GM19468 (cell line): ENCODE data around the gene TNPO2.
"Not testable (repeated sequence)": the region's sequence is repeated elsewhere in the genome, so short reads cannot be mapped to it uniquely, and the experiment has no call there.

Experiments used
- ATAC-seq: cut with Tn5 transposase; IDR thresholded peaks from one replicate; pipeline ENCODE4 v1.9.1; 2021; ENCODE audit warnings: mild to moderate bottlenecking, moderate library complexity, moderate number of reproducible peaks; ENCODE audit not compliant: unreplicated experiment; ENCODE audit errors: extremely low read depth

TNPO2 gene

GRCh38 chr19:12681074-12681987, 42.4 kb downstream of the TNPO2 start, which contains the start of gene DHPS:
TSS of gene DHPS (minus strand) at chr19:12681880. CDS start at chr19:12681766, 114 bp downstream.
- peak; percentile 36 for ATAC-seq

DNA sequence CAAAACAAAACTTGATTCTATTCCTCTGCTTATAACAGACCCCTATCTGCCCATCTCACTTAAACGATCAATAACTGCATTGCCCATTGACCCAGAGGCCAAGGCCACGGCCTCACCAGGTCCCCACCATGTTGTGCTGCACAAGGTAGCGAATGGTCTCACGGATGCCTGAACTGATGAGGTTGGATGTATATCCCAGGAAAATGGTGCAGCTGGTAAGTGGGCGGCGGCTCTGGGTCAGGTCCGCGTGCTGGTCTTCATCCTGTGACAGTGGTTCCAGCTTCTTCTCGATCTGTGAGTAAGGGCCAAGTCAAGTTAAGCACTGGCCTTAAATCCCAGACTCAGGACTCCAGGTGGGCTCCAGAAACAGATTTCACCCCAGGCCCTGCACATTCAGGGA, 43.7 kb downstream of the TNPO2 start:
- no peak for ATAC-seq

DNA sequence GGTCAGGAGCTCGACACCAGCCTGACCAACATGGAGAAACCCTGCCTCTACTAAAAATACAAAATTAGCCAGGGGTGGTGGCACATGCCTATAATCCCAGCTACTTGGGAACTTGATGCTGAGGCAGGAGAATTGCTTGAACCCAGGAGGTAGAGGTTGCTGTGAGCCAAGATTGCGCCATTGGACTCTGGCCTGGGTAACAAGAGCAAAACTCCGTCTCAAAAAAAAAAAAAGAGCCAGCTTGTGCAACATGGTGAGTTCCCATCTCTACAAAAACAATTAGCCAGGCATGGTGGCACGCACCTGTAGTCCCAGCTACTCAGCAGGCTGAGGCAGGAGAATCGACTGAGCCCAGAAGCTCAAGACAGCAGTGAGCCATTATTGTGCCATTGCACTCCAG, 45.7 kb downstream of the TNPO2 start:
- ATAC-seq, result not testable (repeated sequence)

DNA sequence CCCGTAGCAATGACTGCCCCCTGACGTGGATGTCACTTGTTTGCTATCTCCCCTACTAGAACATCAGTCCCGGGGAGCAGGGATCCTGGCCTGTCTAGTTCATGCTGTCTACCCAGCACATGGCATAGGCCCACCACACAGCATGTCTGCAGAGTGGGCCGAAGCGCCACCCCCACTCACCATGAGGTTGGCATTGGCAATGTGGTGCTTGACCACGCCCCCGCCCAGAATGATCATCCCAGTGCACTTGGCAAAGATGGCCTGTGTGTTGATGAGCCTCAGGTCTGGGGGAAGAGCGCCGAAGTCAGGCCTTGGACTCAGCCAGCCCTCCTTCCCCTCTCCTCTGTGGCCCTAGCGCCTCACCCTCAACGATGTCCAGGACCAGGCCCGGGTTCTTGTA, 46.8 kb downstream of the TNPO2 start:
- no peak for ATAC-seq

- ATAC-seq, result no peak
These were observed 47.3 kb downstream of the TNPO2 start for GRCh38 chr19:12676384-12676792.

DNA sequence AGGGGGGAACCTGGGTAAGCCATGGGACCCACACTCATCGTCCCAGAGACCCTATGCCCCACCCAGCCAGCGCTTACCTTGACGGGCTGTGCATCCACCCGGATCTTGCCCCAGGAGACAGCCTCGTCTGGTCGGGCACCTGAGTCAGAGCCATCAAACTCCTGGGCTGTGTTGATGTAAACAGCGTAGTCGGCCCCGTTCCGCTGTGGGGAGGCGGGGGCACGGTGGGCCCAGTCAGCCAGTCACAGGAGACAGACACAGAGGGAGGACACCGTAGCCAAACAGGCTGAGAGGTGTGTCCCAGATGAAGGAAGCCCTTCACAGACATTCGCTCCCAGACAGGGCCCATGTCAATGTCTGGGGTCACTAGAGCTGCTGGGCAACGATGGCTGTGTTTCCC, 47.8 kb downstream of the TNPO2 start:
- ATAC-seq, result no peak

DNA sequence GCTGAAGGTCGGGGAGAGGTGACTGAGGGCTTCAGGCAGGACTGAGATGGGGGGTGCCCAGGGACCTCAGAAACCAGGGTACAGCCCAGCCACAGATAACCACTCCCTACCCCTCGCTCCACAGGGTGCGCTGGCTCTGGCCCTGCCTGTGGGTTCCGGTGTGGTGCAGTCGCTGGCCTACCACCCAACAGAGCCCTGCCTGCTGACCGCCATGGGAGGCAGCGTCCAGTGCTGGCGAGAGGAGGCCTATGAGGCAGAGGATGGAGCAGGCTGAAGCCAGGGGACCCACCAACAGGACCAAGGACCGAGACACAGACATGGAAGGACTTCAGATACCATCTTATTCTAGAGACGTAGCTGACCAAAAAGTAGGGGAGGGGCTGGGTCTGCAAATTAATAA, 48.3 kb downstream of the TNPO2 start:
- ATAC-seq, result no peak

- no peak for ATAC-seq
These were observed 51.0 kb downstream of the TNPO2 start for GRCh38 chr19:12672744-12673143.

DNA sequence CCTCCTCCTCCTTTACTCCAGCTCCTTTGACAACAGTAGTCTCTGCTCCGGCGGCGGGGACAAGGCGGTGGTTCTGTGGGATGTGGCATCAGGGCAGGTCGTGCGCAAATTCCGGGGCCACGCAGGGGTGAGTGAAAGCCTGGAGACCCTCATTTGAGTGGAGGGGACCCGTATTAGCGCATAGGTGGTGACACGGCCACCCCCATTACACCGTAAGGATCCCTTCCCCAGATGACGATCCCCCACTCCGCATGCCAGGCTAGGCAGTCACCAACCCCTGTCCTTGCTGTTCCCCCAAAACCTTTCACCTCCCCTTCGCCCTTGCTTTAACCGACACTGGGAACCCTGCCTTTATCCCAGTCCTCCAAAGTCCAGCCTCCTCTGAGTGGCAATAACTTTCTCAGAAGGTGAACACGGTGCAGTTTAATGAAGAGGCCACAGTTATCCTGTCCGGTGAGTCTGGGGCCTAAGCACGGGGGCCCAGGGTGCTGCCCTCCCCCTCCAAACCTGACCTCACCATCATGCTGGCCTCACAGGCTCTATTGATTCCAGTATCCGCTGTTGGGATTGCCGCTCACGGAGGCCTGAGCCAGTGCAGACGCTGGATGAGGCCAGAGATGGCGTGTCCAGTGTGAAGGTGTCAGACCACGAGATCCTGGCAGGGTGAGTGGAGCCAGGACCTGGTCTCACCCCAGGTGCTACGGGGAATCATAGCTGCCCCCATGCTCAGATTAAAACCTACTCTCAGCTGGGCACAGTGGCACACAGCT, 53.4 kb downstream of the TNPO2 start:
- no peak for ATAC-seq

DNA sequence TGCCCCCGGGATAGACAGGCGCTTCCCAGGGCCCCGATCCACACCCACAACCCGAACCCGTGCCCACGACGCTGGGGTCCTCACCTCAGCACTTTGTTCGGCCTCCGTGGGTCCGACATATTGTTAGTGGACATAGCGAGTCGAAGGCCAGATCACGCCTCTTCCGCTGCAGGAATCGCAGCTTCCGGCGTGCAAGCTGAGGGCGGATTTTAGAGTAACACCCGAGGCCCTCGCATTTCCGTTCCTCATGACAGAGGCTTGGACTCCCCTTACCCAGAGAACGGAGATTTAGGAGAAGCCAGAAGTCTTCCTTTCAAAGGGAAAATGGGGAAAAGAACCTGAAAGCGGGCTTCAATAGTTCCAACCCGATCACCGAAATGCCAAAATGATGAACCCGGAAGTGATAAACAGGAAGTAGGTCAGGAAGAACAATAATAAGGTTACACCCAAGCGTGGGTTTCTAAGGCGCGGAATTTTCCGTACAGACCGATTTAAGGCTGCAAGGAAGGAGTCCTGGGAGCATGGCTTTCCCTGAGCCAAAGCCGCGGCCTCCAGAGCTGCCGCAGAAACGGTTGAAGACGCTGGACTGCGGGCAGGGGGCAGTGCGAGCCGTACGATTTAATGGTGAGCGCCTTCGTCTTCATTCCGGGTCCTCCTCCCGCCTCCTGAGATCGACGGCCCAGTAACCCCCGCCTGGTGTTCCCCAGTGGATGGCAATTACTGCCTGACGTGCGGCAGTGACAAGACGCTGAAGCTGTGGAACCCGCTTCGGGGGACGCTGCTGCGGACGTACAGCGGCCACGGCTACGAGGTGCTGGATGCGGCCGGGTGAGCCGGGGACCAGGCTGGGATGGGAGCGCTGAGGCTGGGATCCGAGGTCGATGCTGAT, 54.2 kb downstream of the TNPO2 start:
- ATAC-seq, result no peak

DNA sequence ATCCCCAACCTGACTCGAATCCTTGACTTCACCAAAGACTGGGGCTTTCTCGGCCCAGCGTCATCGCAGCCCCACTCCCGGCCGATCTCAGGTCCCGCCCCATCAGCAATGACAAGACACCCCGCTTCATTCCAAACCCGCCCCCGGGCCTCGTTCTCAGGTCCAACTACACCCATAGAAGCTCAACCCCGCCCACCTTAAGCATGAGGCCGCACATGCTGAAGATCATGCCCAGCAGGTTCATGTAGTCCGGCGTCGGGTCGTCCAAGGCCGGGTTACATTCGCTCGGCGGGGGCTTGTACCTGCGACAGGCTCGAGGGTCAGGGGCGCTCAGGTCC, 54.8 kb downstream of the TNPO2 start:
- ATAC-seq, result no peak

DNA sequence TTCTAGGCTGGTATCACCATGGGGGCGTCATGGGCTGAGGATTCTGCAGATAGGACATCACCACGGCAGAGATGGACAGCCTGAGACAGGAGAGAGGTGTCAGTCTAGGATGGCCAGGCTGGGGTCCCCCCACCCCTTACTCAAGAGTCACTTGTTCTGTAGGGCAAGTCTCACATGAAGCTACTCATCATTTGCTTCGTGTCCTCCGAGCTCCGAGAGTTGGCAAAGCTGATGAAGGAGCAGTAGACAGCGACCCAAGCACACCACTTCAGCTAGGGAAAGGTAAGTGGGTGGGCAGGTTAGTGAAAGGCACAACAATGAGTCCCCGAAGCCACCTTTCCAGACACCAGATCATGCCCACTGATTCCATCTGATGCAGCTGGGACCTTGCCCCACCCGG, 55.4 kb downstream of the TNPO2 start:
- ATAC-seq, result no peak

DNA sequence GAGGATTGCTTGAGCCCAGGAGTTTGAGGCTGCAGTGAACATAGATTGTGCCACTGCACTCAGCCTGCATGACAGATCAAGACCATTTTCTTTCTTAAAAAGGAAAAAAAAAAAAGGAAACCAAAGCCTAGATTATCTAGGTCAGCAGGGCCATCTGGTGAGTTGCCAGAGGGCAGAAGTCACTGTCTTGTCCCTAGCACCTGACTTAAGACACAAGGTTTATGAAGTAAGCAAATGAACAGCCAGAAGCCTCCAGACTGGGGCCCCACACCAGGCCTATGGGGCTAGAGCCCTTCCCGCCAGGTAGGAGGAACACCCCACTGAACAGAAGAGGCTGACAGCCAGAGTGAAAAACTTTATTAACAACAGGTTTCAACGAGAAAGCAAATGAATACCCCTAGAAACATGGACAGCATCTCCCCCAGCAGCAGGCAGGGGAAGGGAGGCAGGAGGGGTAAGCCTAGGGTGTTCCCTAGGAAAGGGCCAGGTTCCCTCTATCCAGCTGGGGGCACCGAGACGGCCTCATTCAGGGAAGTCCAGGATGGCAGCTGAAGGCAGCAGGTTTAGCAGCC, 55.9 kb downstream of the TNPO2 start:
- ATAC-seq, result no peak

GRCh38 chr19:12666265-12667048, 57.3 kb downstream of the TNPO2 start, which contains the start of the genes MAN2B1 and WDR83:
TSS of gene MAN2B1 (minus strand) at chr19:12666742. CDS start at chr19:12666701, 41 bp downstream.
TSS of gene WDR83 (plus strand) at chr19:12666807. CDS start at chr19:12669791, 2,984 bp downstream.
- ATAC-seq, result no peak

DNA sequence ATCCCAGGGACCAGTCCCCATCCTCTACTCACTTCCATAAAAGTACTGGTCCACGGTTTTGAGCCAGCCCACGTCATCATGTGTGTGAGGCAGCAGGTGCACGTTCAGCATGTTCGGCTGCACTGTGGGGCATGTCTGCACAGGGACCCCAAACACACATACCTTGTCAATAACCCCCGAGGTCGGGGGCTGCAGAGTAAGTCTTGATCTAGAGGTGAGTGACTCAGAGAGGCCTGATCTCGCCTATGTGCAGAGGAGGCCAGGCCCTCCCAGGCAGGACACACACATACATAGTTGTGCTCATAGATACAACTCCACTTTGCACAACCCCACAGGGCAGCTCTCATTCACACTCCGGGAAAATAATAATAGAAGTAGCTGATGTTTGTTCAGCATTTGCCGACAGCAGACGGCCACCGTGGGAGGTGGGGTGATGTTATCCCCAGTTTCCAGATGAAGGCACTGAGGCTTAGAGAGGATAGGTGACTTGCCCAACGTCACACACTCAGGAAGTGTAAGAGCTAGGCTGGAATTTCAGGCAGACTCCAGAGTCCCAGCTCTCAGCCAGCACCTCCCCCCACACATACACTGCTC, 58.0 kb downstream of the TNPO2 start:
- ATAC-seq, result no peak

DNA sequence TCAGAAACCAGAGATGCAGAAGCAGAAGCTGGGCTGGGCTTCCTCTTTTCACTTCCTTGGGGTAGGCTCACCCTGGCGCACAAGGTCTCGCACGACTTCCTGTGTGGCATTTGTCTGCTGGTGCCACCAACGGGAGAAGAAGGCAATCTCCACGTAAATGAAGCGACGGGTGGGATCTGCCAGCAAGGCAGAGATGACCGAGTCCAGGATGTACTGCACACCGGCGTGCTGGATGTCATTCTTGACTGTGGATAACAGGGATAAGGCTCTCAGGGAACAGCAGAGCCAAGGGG, 58.5 kb downstream of the TNPO2 start:
- no peak for ATAC-seq

DNA sequence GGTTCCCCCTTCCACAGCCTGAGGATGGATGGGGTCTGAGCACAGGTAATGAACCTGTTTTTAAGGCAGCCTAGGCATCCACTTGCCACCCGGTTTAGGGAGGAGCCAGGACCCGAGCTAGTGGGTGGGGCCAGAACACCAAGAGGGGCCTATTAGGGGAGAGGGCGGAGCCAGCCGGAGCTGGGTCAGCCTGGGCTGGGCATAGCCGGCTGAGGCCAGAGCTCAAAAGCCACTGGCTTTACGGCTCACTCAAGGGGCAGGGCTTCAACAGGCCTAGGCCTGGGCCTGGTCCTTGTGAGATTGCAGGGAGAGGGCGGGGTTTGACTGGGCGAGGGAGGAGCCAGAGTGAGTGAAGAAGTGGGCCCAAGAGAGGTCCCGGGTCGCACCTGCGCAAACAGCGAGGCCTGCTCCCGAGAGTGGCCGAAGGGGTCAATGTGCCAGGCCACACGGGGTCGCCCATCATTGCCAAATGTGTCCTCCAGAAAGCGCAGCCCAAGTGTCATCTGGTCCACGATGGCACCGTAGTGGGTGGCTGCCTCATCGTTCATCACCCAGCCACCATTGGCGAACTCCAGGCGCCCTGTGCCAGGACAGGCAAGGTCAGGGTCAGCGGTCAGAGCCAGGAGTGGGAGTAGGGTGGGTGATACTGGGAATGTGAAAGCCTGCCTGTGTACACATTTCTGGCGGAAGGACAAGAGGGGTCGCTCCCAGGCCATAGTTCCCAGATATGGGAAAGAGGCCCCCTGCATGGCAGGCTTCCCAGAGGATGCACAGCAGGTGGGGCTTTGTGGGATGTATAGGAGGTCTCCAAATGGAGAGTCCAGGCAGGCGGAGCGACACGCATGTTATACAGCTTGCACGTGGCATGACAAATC, 59.1 kb downstream of the TNPO2 start:
- ATAC-seq, result no peak

GRCh38 chr19:12660980-12661379, 62.8 kb downstream of the TNPO2 start:
- no peak for ATAC-seq
